LNCaP clone FGC (cell line): ENCODE measurements around the gene DGKG.

ENCODE experiments used
- DNase-seq: peaks from one replicate; pipeline ENCODE4 v3.0.0-alpha.2; 2011; ENCODE audit warnings: low read depth
- H3K4me3 ChIP-seq: 2 replicates; pipeline ENCODE4 v1.5.1; 2011; ENCODE audit warnings: mild to moderate bottlenecking, low read depth, low read length, control low read depth
- CTCF ChIP-seq: IDR thresholded peaks from 2 replicates; pipeline ENCODE4 v1.5.1; 2012; ENCODE audit warnings: mild to moderate bottlenecking; ENCODE audit not compliant: control insufficient read depth, insufficient read depth; ENCODE audit errors: extremely low read depth

The DGKG gene

GRCh38 chr3:186221760-186222378, 140.2 kb downstream of the DGKG start:
- TF ChIP-seq CTCF, result no peak
- DNase-seq, result no peak
- H3K4me3 ChIP-seq, result no peak overlapping the region

- peak; percentile 50 for TF ChIP-seq CTCF
- no peak overlapping the region for H3K4me3 ChIP-seq
- DNase-seq, result peak; percentile 52
Measured at GRCh38 chr3:186220911-186221645, 141.0 kb downstream of the DGKG start.

- no peak for TF ChIP-seq CTCF
- H3K4me3 ChIP-seq, result no peak overlapping the region
- no peak for DNase-seq
Measured at GRCh38 chr3:186220365-186220764, 141.7 kb downstream of the DGKG start.

- no peak for TF ChIP-seq CTCF
- DNase-seq, result no peak
- no peak overlapping the region for H3K4me3 ChIP-seq
Measured at GRCh38 chr3:186219211-186219638, 142.8 kb downstream of the DGKG start.

- no peak overlapping the region for H3K4me3 ChIP-seq
- DNase-seq, result no peak
- TF ChIP-seq CTCF, result no peak
Measured at GRCh38 chr3:186218421-186218820, 143.6 kb downstream of the DGKG start.

GRCh38 chr3:186217820-186218164, 144.2 kb downstream of the DGKG start:
- no peak for TF ChIP-seq CTCF
- DNase-seq, result no peak

More at GRCh38 chr3:186217820-186218164, 144.2 kb downstream of the DGKG start:
- no peak overlapping the region for H3K4me3 ChIP-seq
